Endometrial microvascular endothelial cells (primary cell): ENCODE measurements around the gene ERBB3. TPM values are rescaled to one million over a fixed set of nuclear protein-coding genes. Genes with fewer than 3 reads are reported as not detected.
"Not testable (repeated sequence)": the region's sequence is repeated elsewhere in the genome, so short reads cannot be mapped to it uniquely, and the experiment has no call there.

Experiments
- in situ Hi-C: cut with HindIII; loops from 2 replicates; pipeline ENCODE4 v1.10.0; 2017; ENCODE audit warnings: low sequenced_read_pairs, low pct_unique_long_range_greater_than_20kb; ENCODE audit errors: inconsistent ontology term
- total RNA-seq: library from RNA; depleted of rRNA; stranded (reverse); fragments of >200 nt; gene quantifications from one replicate; pipeline ENCODE4 v1.2.3, GENCODE V29; 2015; ENCODE audit errors: inconsistent ontology term

ERBB3 gene
- total RNA-seq, 1 donor from 2014 or later, result not detected

- in situ Hi-C loops, result not testable (repeated sequence)
Measured at GRCh38 chr12:56077966-56078365, 2.0 kb upstream of the ERBB3 start.

GRCh38 chr12:56078427-56078826, 1.5 kb upstream of the ERBB3 start:
- in situ Hi-C loops, result no loop called here

GRCh38 chr12:56078931-56079722, 838 bp upstream of the ERBB3 start:
- in situ Hi-C loops, result no loop called here

- in situ Hi-C loops, result no loop called here
Measured at GRCh38 chr12:56080556-56081138, 682 bp downstream of the ERBB3 start.

- in situ Hi-C loops, result no loop called here
Measured at GRCh38 chr12:56081393-56082347, 1.7 kb downstream of the ERBB3 start.

- in situ Hi-C loops, result no loop called here
Measured at GRCh38 chr12:56082382-56082781, 2.4 kb downstream of the ERBB3 start.

- in situ Hi-C loops, result no loop called here
Measured at GRCh38 chr12:56082967-56083366, 3.0 kb downstream of the ERBB3 start.

- in situ Hi-C loops, result no loop called here
Measured at GRCh38 chr12:56084958-56085543, 5.1 kb downstream of the ERBB3 start.

GRCh38 chr12:56086096-56086495, 6.1 kb downstream of the ERBB3 start:
- in situ Hi-C loops, result no loop called here

GRCh38 chr12:56086608-56087007, 6.6 kb downstream of the ERBB3 start:
- in situ Hi-C loops, result no loop called here

- in situ Hi-C loops, result no loop called here
Measured at GRCh38 chr12:56087220-56087619, 7.3 kb downstream of the ERBB3 start.

- in situ Hi-C loops, result no loop called here
Measured at GRCh38 chr12:56097738-56098137, 17.8 kb downstream of the ERBB3 start.

- in situ Hi-C loops, result no loop called here
Measured at GRCh38 chr12:56098592-56098991, 18.6 kb downstream of the ERBB3 start.

- in situ Hi-C loops, result no loop called here
Measured at GRCh38 chr12:56099787-56100186, 19.8 kb downstream of the ERBB3 start.

- in situ Hi-C loops, result no loop called here
Measured at GRCh38 chr12:56101045-56101444, 21.1 kb downstream of the ERBB3 start.

GRCh38 chr12:56102683-56103065, 22.7 kb downstream of the ERBB3 start:
- in situ Hi-C loops, result no loop called here

GRCh38 chr12:56103066-56103711, 23.2 kb downstream of the ERBB3 start:
- in situ Hi-C loops, result no loop called here

GRCh38 chr12:56103823-56104108, 23.8 kb downstream of the ERBB3 start:
- in situ Hi-C loops, result no loop called here
